Colonic mucosa (tissue), 4 donors: ENCODE measurements around the gene HMGB2. TPM values are rescaled to one million over a fixed set of nuclear protein-coding genes. Genes with fewer than 3 reads are reported as not detected.

Experiments used
- DNase-seq: peaks from one replicate; pipeline ENCODE4 v3.0.0-alpha.2; 2020
- H3K27ac ChIP-seq: fragments of 200-600 bp; one replicate; pipeline ENCODE4 v1.8.0; 2021
- H3K27me3 ChIP-seq: fragments of 200-600 bp; one replicate; pipeline ENCODE4 v1.8.0; 2021
- H3K36me3 ChIP-seq: fragments of 200-600 bp; one replicate; pipeline ENCODE4 v1.8.0; 2021
- H3K4me1 ChIP-seq: fragments of 200-600 bp; one replicate; pipeline ENCODE4 v1.8.0; 2021; ENCODE audit warnings: mild to moderate bottlenecking
- H3K4me3 ChIP-seq: fragments of 200-600 bp; one replicate; pipeline ENCODE4 v1.8.0; 2021
- H3K9ac ChIP-seq, 2 donors: one replicate each; pipeline ENCODE4 v1.7.0; 2013; ENCODE audit warnings: control low read depth in 2 of 2, low read depth in 2 of 2, low read length in 2 of 2
- H3K9me3 ChIP-seq: fragments of 200-600 bp; one replicate; pipeline ENCODE4 v1.8.0; 2021
- intact Hi-C: fragments of 100-400 bp; cut with DNase I; formaldehyde crosslinking; loops from one replicate; pipeline ENCODE4 v1.14.1; 2022
- total RNA-seq, 2 donors: library from RNA; stranded (reverse); fragmentation: NEBNext Ultra II Directional in 1 of 2; extraction: Animal tissue kit (Norgen Biotek cat#: 25700) in 1 of 2; gene quantifications; one replicate each; pipeline ENCODE4 v1.2.1, GENCODE V29; 2021
- TF ChIP-seq, protein P1 (sequence below): fragments of 200-600 bp; IDR thresholded peaks from one replicate; pipeline ENCODE4 v1.8.0; 2022; ENCODE audit warnings: antibody characterized with exemption, mild to moderate bottlenecking
- donor health status: healthy.
- donor health status: DM: no; HTN: no; CAD: no.
- donor health status: DM: no; HTN: no; CAD: no.

HMGB2 gene
- total RNA-seq, 2 donors from 2014 or later, result 94.3 to 246 TPM

- TF ChIP-seq, protein P1, sequence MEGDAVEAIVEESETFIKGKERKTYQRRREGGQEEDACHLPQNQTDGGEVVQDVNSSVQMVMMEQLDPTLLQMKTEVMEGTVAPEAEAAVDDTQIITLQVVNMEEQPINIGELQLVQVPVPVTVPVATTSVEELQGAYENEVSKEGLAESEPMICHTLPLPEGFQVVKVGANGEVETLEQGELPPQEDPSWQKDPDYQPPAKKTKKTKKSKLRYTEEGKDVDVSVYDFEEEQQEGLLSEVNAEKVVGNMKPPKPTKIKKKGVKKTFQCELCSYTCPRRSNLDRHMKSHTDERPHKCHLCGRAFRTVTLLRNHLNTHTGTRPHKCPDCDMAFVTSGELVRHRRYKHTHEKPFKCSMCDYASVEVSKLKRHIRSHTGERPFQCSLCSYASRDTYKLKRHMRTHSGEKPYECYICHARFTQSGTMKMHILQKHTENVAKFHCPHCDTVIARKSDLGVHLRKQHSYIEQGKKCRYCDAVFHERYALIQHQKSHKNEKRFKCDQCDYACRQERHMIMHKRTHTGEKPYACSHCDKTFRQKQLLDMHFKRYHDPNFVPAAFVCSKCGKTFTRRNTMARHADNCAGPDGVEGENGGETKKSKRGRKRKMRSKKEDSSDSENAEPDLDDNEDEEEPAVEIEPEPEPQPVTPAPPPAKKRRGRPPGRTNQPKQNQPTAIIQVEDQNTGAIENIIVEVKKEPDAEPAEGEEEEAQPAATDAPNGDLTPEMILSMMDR, result no peak
- Histone ChIP-seq H3K4me3 (no peak overlapping the region), H3K9me3 (no peaks in the 10 kb centered on the region), H3K27me3 (no peaks in the 10 kb centered on the region), H3K9ac (no peak overlapping the region), H3K36me3 (no peaks in the 10 kb centered on the region), H3K27ac (no peak overlapping the region), H3K4me1 (no peaks in the 10 kb centered on the region)
- DNase-seq, result no peak
- intact Hi-C loops, result no loop called here
Measured at GRCh38 chr4:173307778-173308177, 26.4 kb downstream of the HMGB2 start.

- intact Hi-C loops, result loop anchor here (5.0 kb wide), 1 partner anchor 284 kb away; no protein-coding TSS in a partner anchor
- H3K9ac ChIP-seq, result no peak overlapping the region
- H3K9me3 ChIP-seq, result no peaks in the 10 kb centered on the region
- TF ChIP-seq, protein P1, result peak; percentile 85
- H3K36me3 ChIP-seq, result no peaks in the 10 kb centered on the region
- no peak overlapping the region for H3K27ac ChIP-seq
- H3K4me1 ChIP-seq, result no peaks in the 10 kb centered on the region
- no peak for DNase-seq
- H3K27me3 ChIP-seq, result no peaks in the 10 kb centered on the region
- no peak overlapping the region for H3K4me3 ChIP-seq
Measured at GRCh38 chr4:173301518-173302201, 32.5 kb downstream of the HMGB2 start.

GRCh38 chr4:173294444-173294843 lies 39.7 kb downstream of the HMGB2 start:
- Histone ChIP-seq H3K36me3 (no peaks in the 10 kb centered on the region), H3K4me3 (no peak overlapping the region), H3K27ac (no peak overlapping the region), H3K9ac (no peak overlapping the region), H3K4me1 (no peaks in the 10 kb centered on the region), H3K27me3 (no peaks in the 10 kb centered on the region), H3K9me3 (no peaks in the 10 kb centered on the region)
- TF ChIP-seq, protein P1, result no peak
- intact Hi-C loops, result no loop called here
- no peak for DNase-seq

GRCh38 chr4:173293663-173294062 lies 40.5 kb downstream of the HMGB2 start:
- intact Hi-C loops, result no loop called here
- H3K4me1 ChIP-seq, result no peaks in the 10 kb centered on the region
- H3K27ac ChIP-seq, result no peak overlapping the region
- TF ChIP-seq, protein P1, result no peak
- no peaks in the 10 kb centered on the region for H3K27me3 ChIP-seq
- no peaks in the 10 kb centered on the region for H3K36me3 ChIP-seq
- no peak for DNase-seq
- H3K9ac ChIP-seq, result no peak overlapping the region
- H3K9me3 ChIP-seq, result no peaks in the 10 kb centered on the region
- H3K4me3 ChIP-seq, result no peak overlapping the region

GRCh38 chr4:173291899-173292298 lies 42.3 kb downstream of the HMGB2 start:
- no peak for DNase-seq
- Histone ChIP-seq H3K4me1 (no peaks in the 10 kb centered on the region), H3K9me3 (no peaks in the 10 kb centered on the region), H3K27ac (no peak overlapping the region), H3K9ac (no peak overlapping the region), H3K4me3 (no peak overlapping the region), H3K27me3 (no peaks in the 10 kb centered on the region), H3K36me3 (no peaks in the 10 kb centered on the region)
- intact Hi-C loops, result no loop called here
- TF ChIP-seq, protein P1, result no peak
